Right renal cortex interstitium (tissue), 3 donors: ENCODE results near the gene NFIB. TPM values are rescaled to one million over a fixed set of nuclear protein-coding genes. Genes with fewer than 3 reads are reported as not detected.
A peak's percentile ranks its signal among the peaks of the same experiment; 100 is the strongest.

ENCODE experiments used
- DNase-seq, 3 donors: peaks; one replicate each; pipeline ENCODE4 v3.0.0-alpha.2; 2013; ENCODE audit warnings: low read depth in 3 of 3, low spot score in 2 of 3
- polyA plus RNA-seq, 3 donors: library from polyadenylated mRNA; unstranded; fragments of 120-200 nt; gene quantifications; one replicate each; pipeline ENCODE4 v1.2.1, GENCODE V29; 2013; ENCODE audit not compliant: insufficient read length in 3 of 3

Gene NFIB
- polyA plus RNA-seq, 3 donors: 18.1 to 19.9 (median 18.4) TPM

DNA sequence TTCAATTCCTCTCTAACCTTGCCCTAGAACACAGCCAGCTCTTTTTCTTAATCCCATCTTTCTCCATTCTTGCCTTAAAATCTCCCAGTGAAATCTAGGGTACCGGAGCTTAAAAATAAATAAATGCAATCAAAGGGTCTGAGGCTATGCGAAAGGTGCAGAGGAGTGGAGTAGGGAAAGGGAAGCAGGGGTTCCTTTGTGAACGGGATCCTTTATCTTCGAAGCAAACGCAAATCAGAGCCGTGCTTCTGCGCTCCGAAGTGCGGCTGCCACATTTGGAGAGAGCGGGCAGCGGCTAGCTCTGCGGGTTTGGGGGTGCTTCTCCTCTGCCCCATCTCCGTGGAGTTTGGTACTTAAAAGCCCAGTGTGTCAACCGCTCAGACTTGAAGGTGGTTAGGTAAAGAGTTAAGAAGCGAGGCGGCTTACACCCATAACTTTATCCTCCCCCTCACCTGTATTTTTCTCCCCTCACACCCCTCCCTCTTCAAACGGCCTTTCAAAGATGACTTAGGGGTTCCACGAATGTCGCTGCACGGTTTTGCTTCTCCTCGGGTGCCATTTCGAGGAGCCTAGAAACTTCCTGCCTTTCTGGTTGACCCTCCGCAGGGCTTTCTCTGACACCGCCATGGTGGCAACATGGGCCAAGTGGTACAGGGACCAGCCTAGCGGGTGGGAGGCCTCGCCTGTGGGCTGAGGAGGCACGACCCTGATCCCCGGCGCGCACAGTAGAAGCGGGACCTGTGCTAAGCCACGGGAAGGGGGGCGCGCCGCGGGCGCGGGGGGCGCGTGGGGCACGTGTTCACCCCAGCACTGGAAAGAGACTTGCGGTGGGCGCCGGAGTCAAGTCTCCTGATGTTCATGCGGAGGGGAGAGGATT, 31.7 kb upstream of the NFIB start:
- DNase-seq: no peak

DNA sequence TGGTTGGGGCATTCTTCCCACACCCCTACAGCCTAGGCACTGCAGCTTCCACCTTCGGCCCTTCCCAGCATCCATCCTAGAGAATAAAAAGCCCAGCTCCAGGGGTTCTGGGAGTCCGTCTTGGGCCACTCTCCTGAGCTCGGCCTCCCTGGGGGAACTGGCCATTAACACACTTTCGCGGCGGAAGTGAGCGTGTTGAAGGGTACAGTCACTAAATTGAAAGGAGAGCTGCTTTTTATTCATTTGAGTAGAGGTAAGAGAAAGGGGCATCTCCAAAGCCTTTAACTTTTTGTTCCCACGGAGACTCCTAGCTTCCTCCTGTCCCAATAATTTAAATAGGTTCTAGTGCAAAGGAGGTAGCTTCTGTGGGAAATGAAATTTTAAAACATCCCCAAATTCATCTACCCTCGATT, 31.0 kb upstream of the NFIB start:
- DNase-seq: no peak

DNA sequence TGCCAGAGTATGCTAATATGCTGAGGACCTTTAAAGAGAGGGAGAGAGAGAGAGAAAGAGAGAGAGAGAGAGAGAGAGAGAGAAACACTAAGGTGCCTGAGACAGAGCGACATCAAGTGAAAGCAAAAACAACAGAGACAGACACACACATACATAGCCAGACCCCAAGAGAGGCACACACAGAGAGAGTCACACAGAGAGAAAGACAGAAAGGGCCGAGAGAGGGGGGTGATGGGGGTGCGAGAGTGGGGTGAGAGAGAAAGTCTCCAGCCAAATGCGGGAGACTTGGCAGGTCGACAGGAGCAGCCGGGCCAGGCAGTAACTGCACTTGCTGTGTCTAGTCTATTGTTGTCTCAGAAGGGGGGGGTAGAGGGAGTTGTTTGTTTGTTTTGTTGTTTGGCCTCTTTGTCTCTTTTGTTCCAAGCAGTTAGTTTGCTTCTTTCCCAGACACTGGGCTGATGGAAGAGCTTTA, 30.1 kb upstream of the NFIB start:
- DNase-seq: no peak

DNA sequence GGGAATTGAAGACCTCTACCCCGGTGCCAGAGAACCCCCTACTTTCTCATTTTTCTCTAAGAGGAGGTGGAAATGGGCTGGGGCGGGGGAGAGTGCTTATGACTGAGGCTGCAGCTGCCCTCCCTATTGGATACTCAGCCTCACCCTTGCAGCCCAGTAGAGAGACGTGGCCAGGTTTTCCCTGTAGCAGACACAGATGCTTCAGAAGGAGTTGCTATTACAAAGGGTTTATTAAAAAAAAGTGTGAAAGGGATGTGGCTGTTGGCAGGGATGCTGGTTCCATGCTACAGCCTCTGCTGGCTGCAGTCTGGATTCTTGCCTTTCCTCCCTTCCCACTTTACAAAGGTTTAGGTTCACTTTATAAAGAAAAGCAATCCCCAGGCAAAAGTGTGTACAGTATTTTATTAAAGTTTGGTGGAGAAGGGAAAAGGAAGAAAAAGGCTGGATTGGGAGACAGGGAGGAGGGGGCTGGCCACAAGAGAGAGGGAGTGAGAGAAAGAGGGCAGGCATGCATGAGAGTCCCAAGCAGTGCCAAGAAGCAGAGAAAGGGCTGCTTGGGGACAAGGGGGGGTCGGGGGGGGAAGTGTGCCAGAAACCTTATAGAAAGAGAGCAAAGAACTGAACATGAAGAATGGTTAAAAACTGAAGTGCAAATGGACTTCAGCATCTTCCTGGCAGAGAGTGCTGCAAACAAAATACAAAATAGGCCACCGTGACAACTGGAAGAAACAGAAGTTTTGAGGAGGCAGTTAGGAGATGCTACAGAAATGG, 29.5 kb upstream of the NFIB start:
- DNase-seq: no peak

DNA sequence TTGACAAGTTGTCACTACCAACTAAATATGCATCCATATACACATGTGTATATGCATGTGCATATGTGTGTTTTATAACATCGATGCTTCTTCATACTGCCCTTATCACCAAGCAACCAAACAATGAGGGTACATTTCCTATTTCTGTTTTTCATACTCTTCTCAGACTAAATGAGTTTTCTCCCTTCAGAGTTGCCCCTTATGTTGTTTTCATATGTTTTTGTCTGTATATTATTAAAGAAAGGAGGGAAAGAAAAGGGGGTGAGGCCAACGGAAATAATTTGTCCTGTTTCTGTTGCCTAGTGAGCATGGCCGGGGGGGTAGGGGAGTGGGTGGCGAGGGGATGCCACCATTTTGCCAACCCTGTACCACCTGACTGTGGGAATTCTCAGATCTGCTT, 28.8 kb upstream of the NFIB start:
- DNase-seq: no peak

DNA sequence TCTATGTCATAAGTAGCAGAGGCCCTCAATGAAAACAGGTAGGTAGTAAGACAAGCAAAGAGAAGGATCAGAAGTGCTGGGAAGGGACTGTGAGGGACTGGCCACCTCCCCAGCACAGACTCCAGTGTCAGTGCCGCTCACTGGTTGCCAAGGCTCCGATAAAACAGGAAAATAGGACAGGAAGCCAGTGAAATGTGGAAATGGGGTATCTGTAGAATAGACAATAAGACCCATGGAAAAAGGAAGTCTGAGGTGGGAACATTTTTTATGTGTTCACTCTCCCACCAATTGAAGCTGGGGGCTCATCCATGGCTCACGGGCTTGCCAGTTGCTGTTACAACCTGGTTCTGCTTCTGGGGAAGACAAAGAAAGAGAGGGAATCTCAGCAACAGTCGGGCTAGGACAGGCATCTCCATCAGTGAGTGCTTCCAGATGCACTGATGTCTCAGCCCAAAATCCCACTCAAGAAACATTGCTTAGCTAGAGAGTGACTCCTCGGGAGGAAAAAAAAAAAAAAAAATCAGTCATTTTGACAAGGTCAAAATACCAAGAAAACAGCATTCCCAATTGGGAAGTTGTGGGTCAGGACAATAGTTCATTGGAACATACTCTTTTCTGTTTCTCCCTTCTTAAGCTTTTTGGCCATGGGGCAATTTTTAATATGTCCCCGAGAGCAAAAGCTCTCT, 27.6 kb upstream of the NFIB start:
- DNase-seq: no peak

DNA sequence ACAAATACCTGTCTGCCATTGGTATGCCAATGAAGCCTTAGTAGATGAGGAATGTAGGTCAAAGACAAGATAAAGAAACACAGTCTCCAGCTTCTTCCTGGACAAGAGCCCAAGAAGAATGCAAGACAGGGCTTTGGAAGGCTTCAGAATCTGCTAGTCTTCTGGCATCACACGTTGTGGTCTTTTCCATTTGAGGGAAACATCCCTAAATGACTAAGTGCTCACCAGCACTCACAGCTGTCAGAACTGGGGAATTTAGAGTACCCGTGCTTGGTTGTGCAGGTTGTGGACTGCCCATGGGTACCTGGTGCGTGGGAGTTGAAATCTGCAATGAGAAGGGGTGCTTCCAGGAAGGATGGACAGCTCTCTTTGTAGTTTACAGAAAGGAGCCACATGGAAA, 27.1 kb upstream of the NFIB start:
- no peak for DNase-seq

DNA sequence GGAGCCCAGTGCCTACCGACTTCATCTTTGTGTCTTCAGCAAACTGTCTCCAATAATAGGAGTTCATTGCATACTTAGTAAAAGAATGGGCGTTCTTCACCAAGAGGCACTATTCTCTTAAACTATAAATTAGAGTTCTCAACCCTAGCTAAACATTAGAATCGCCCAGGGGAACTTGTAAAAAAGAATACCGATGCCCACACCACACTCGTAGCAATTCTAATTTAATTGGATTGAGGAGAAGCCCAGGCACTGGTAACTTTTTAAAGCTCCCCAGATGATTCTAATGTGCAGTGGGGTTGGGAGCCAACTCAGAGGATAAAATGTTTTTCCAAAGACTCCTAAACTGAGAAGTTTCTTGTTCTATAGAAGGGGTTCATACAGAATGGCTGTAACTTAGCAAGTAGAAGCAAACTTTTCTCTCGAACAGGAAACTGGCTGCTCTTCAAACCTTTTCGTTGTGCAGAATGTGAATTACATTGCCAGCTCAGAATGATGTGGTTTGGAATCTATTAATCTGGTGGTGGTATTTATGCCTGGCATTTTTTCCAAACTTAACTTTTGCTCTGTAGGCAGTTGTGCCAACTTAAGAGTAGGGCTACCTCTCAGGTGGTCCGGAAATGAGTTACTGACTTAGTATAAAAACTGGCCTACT, 26.4 kb upstream of the NFIB start:
- DNase-seq: no peak

DNA sequence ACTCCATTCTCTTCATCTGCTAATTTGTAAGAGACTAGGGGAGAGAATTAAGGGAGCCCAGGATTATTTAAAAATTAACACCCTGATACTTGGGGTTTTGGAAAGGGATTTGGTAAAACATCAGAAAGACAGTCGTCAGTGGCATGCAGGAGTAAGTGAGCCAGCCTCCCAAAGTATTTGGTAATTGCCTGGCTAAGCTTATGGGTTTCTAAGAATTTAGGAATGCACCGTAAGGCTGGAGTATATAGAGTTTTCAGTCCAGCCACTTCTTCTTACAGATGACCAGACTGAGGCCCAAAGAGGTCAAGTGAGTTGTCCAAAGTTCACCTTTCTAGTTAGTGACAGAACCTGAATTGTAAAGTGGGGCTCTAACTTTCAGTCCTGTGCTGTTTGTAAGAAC, 25.8 kb upstream of the NFIB start:
- DNase-seq: no peak

DNA sequence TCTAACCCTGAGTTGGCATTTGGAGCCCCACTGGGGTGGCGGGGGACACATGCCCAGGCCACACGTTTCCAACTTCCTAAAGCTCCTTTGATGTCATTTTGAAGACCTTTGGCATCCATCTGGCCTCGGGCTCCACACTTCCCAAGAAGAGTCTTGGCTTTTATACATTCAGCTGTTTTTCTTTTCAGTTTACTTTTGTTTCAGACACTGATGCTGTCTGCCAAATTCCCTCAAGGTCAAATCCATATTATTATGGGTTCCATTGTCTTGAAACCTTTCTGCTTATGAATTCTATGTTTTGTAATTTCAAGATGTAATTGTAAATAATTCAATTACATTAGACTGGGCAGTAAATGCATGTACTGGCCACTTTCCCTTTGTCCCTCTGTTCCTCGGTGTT, 23.7 kb upstream of the NFIB start:
- no peak for DNase-seq

DNA sequence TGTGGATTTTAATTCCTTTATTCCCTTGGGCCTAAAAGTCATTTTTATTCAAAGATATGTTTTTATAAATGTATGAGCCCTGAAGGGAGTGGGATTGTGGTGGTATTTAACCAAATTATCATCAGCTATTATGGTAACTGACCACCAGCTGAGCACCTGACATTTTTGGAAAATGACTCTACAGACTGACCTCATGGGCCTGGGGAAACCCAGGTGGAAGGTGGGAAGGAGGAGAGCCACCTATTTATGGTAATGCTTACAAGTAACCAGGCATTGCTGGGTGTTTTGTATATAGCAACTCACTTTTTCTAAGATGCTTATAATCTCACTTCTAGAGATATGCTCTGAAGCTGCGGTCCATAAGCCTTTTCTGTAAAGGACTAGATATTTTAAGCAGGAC, 22.3 kb upstream of the NFIB start:
- no peak for DNase-seq

DNA sequence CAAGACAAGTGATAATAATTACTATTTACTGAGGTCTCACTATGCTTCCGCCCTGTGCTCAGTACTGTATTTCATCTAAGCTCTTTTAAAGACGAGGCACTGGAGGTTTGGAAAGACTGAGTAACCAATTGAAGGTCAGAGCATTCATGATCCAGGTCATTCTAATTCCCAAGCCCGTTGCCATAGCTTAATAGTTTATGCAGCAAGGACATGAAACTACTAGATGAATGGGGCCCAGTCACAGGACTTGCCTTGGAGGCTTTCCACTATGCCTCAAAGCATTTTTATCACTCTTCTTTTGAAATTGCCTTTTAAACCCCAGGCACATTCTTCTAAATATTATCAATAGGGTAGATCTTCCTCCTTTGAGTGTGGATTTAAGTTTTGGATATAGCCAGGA, 17.2 kb upstream of the NFIB start:
- DNase-seq: no peak

DNA sequence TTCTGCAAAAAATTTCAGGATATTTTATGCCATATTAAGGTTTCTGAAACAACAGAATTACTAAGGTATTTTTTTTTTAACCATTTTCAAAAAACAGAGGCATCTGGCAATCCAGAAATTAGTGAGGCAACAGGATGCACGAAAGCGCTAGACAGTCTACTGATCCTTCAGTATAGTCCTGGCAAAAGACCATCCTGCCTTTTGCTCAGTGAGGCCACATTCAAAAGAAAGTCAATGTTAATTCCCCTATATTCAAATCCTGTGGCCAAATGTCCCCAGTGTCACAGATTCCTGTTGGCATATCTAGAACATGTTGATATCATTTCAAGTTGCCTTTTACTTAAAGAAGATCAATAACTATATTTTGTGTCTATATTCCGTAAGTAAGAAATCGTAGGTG, 13.1 kb upstream of the NFIB start:
- DNase-seq: no peak

DNA sequence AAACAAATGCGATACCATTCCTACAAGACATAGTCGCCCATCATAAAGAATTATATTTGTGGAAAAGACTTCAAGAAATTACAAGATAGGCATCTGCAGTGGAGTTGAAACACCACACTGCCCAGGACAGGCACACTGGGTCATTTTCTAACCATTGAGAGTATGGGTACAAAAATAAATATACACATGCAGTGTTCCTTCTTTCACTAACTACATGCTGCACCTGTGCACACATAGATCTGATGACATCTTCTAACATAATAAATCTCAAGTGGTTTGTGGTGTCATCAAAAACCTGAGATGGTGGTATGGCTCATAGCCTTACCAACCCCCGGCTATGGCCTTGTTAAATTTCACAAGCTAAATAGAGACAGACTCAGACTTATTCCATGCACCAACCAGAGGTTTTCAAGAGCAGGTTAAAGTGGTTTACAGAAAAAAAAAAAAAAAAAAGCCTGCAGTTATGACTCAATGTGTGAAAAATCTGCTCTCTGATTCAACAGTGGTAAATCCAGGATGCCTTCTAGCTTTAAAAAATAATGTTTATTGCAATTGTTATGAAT, 12.4 kb upstream of the NFIB start:
- DNase-seq: no peak

DNA sequence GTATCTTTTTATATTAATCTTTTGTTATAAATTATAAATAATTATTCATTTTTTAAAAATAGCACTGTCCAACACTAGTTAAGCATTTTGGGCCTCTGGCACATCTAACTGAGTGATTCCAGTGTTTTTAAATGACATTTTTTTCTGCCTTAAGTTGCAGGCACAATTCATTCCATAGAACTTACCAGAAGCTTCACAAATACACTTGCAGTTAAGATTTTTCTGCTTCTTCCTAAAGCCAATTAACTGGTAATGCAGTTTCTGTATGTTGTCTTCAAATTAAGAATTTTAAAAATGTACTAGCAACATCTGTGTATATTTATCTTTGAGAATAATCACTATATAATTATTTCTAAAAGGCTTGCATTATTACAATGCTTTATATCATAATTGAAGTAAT, 11.2 kb upstream of the NFIB start:
- no peak for DNase-seq

DNA sequence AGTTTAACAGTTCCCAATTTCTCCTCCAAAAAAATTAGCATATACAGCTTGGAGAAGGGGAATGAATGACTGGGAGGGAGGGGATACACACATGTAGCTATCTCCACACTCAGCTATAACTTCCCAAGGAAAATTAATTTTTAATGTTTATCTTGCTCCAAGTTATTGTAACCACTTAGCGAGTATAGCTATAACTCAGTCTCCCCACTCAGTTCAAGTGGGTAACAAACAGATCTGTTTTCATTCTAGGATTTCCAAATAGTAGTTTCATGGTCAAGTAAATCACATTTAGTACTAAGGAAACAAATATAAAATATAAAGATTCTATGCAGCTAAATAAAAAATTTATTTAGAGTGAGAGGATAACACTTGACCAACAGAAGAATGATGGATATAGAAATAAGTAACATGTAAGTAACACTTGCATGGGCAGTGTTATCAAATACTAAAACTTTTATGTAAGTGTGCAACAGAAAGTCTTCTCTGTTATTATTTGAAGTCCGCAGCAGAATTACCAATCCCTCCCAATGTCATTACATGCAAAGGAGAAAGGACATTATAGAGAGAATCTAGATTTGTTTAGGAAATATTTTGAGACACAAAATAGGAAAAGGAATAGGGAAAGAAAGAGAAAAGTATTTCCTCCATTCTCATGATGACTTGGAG, 10.2 kb upstream of the NFIB start:
- DNase-seq: no peak

DNA sequence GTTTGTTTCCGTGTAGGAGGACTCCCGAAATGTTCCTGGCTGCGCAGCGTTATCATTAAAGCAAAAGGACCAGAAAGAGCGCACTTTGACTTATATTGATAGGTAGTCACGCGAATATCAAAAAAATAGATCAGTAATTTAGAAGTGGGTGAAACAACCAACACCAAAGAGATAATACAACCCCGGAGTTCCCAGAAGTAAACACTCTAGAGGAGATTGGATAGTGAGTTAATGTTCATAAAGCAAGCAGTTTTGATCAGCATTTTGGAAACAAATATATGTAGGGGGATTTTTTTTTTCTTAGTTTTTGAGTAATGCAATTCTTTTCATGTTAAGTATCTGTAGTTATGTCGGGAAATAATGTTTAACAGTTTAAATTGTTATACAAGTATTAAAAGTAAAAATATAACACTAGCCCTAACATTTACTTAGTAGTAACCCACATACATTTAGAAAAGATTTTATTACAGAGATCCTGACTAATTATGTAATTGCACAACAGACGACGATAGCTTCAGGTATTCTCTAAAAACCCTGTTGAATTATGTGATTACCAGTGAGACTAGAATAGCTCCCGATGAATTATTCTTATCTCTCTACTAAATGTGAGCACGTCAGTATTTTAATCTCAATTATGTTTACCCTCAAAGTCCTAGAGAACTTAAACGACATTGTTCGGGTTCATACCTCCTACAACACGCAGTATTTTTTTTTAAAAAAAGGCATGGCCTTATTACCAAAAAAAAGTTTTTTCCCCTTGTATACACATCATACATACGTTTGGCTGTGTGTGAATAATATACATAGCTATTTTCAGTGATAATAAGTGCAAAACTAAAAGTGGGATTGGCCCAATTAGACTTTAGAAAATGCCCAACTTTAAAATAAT, 9.4 kb upstream of the NFIB start:
- DNase-seq: no peak

DNA sequence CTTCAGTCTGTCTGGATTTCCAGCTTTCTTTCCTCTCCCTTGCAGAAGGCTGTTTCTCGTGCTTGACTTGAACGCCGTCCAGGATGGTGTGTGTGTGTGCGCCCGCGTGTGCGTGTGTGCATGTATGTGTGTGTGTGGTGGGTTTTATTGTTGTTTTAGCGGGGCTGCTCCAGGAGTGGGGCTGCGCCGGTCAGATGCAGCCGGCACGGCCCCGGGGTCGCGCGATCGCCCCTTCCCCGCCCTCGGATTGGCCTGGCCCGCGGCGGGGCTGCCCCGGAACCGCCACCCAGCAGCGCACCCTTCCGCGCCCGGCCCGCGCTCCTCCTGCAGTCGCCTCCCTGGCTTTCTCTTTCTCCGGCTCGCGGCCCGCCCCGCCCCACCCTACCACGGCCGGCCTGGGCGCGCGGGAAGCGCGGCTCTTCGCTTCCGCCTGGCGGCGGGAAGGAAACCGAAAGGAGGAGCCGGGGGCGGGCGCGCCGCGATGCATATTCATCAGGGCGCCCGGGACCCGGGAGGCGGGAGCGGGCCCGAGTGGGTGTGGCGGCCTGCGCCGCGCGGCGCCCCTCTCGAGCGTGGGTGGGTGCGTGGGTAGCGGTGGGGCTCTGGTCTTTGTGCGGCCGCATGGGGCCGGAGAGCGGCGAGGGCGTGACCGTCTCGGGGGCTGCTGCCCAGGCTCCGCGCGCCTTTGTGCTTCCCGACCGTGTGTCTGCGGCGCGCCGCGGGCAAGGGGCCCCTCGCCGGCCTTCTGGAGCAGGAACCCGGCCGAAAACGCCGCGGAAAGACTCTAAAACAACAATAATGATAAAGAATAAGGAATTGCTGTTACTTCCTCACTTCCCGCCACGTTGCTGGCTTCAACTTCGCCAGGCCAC, 8.5 kb upstream of the NFIB start:
- peak in 1 of 3 donors; percentile 77 for DNase-seq
